Cardiac septum (tissue), 1 donor: ENCODE measurements around the gene SMYD1. TPM values are rescaled to one million over a fixed set of nuclear protein-coding genes. Genes with fewer than 3 reads are reported as not detected.

ENCODE experiments used
- microRNA-seq: library from miRNA; unstranded; fragments of <30 nt; microRNA quantifications from one replicate; pipeline ENCODE4 v1.2.0, GENCODE V29; 2020
- total RNA-seq: library from RNA; stranded (reverse); fragmentation: NEBNext Ultra II Directional; extraction: Animal tissue kit (Norgen Biotek cat#: 25700); gene quantifications from one replicate; pipeline ENCODE4 v1.2.1, GENCODE V29; 2021
- donor health status: DM: no; HTN: no; CAD: no.

The SMYD1 gene
- total RNA-seq, 1 donor from 2014 or later: 295 TPM

Small RNAs within 50 kb of the gene (microRNA-seq; reads per million reads assigned to microRNA genes)
- not detected for gene MIR4780

Other genes starting within 250 kb of the SMYD1 start
- 3.3 TPM for gene RGPD2, start 242.0 kb upstream of the SMYD1 start, total RNA-seq
- not detected for gene RNU2-63P, start 51.3 kb upstream of the SMYD1 start, total RNA-seq
- gene KRCC1, start 12.0 kb upstream of the SMYD1 start, total RNA-seq: 25.2 TPM
- not detected for gene FABP1, start 60.2 kb downstream of the SMYD1 start, total RNA-seq
- 25.1 TPM for gene THNSL2, start 102.5 kb downstream of the SMYD1 start, total RNA-seq